ENCODE measurements around the gene RILPL2. TPM values are rescaled to one million over a fixed set of nuclear protein-coding genes. Genes with fewer than 3 reads are reported as not detected.

The RILPL2 gene
- total and polyA plus RNA-seq, 9 of the 15 experiments (the other 6 are each of a cell fraction or from before 2014, with no cell fraction given): 0.61 to 5.8 (median 4.3) TPM

DNA sequence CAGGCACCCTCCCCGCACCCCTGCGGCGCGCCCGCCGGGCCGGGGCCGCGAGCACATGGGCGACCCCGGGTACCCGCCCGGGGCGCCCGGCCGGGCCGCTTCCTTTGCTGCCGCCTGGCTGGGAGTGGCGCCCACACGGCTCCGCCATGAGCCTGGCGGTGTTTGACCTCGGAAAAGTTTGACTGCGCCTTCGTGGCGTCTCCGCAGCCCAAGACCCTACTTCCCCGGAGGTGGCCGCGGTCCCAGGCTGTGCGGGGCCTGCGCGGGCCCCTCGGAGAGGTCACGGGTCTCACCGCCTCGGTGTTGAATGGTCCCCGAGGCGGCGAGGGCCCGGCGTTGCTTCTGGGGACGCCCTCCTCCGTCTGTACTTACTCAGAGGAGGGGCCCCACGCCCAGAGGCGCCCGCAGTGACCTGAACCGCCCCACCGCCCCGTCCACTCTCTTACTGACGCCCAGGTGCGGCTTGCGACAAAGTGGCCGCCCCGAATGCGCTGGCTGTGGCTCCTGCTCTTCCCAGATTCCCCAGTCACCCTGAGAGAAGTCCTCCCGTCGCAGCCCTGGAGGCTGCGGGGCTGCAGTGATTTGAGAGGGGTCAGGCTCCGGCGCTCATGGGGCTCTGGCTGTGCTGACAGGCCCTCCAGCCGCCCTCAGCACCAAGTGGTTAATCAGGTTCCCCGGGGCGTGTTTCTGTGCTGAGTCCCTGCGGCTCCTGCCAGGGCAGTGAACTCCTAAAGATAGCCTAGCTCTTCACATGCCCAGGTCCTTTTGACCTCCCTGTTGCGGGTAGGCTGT lies 46.7 kb downstream of the RILPL2 start (continued):
- TF ChIP-seq TFE3 (CRISPR knock-in tag; IDR thresholded peaks at IDR 0.05): no peak
- TF ChIP-seq, protein P1, sequence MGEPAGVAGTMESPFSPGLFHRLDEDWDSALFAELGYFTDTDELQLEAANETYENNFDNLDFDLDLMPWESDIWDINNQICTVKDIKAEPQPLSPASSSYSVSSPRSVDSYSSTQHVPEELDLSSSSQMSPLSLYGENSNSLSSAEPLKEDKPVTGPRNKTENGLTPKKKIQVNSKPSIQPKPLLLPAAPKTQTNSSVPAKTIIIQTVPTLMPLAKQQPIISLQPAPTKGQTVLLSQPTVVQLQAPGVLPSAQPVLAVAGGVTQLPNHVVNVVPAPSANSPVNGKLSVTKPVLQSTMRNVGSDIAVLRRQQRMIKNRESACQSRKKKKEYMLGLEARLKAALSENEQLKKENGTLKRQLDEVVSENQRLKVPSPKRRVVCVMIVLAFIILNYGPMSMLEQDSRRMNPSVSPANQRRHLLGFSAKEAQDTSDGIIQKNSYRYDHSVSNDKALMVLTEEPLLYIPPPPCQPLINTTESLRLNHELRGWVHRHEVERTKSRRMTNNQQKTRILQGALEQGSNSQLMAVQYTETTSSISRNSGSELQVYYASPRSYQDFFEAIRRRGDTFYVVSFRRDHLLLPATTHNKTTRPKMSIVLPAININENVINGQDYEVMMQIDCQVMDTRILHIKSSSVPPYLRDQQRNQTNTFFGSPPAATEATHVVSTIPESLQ (CRISPR knock-in tag; IDR thresholded peaks at IDR 0.05): no peak
- TF ChIP-seq CTBP1 (IDR thresholded peaks at IDR 0.05; ENCODE audit: borderline replicate concordance): no peak
- no peak for TF ChIP-seq RHOXF2B (CRISPR knock-in tag; conservative IDR thresholded peaks at IDR 0.05)
- no peak for TF ChIP-seq YBX1 (IDR thresholded peaks at IDR 0.05)
- TF ChIP-seq HNRNPK (IDR thresholded peaks at IDR 0.05; ENCODE audit: low read depth, low read length, poor library complexity, severe bottlenecking): no peak
- TF ChIP-seq, protein P2, sequence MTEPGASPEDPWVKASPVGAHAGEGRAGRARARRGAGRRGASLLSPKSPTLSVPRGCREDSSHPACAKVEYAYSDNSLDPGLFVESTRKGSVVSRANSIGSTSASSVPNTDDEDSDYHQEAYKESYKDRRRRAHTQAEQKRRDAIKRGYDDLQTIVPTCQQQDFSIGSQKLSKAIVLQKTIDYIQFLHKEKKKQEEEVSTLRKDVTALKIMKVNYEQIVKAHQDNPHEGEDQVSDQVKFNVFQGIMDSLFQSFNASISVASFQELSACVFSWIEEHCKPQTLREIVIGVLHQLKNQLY (CRISPR knock-in tag; conservative IDR thresholded peaks at IDR 0.05): no peak
- 0 out of 2 replicates have a peak, but pooled peaks have one; percentile 18 for TF ChIP-seq NFIX (CRISPR knock-in tag; IDR thresholded peaks at IDR 0.05; ENCODE audit: low read depth)
- peak; percentile 49 for TF ChIP-seq KDM5B (IDR thresholded peaks at IDR 0.05; ENCODE audit: insufficient replicate concordance, low read depth, low read length)
- TF ChIP-seq MECOM (CRISPR knock-in tag; IDR thresholded peaks at IDR 0.05): no peak
- TF ChIP-seq ZSCAN32 (CRISPR knock-in tag; IDR thresholded peaks at IDR 0.05): no peak
- no peak for TF ChIP-seq TCF7L2 (IDR thresholded peaks at IDR 0.05; ENCODE audit: low read depth, low read length)
- no peak for TF ChIP-seq HNRNPUL1 (IDR thresholded peaks at IDR 0.05; ENCODE audit: low read length)
- no peak for TF ChIP-seq ZNF212 (CRISPR knock-in tag; IDR thresholded peaks at IDR 0.05)
- TF ChIP-seq NR0B1 (IDR thresholded peaks at IDR 0.05; ENCODE audit: partially characterized antibody): no peak
- no peak for TF ChIP-seq RBM39 (optimal IDR thresholded peaks at IDR 0.05; ENCODE audit: low read depth, low read length)
- peak; percentile 11 for TF ChIP-seq RBBP5 (IDR thresholded peaks at IDR 0.05; ENCODE audit: borderline replicate concordance, insufficient read depth, low read length, poor library complexity, severe bottlenecking)
- TF ChIP-seq PPARD (CRISPR knock-in tag; IDR thresholded peaks at IDR 0.05): no peak
- peak; percentile 78 for TF ChIP-seq RBFOX2 (IDR thresholded peaks at IDR 0.05; ENCODE audit: low read depth, low read length)
- no peak for TF ChIP-seq ZNF197 (CRISPR knock-in tag; IDR thresholded peaks at IDR 0.05; ENCODE audit: low read depth)
- TF ChIP-seq CCNT2 (IDR thresholded peaks at IDR 0.05; ENCODE audit: borderline replicate concordance, extremely low read depth, insufficient read length, low read depth, low read length): peak; percentile 13

Data from K562 (cell line).